A549 (cell line): ENCODE data around the gene ARPP19. TPM values are rescaled to one million over a fixed set of nuclear protein-coding genes. Genes with fewer than 3 reads are reported as not detected.

Source experiments
- ATAC-seq, 2 experiments: fragments of 200-7000 bp in 1 of 2; fragments of >200 bp in 1 of 2; cut with Nextera tagmentation in 1 of 2; cut with Tn5 transposase in 1 of 2; 3 replicates each; pipeline versions ENCODE4 v1.8.0 to v1.9.1; 2018 to 2020; ENCODE audit warnings: mild to moderate bottlenecking in 1 of 2, moderate library complexity in 1 of 2
- CTCF ChIA-PET: fragments of 300-600 bp; sonication (Branson Sonifier 250); formaldehyde crosslinking; extraction: SDS; loops from one replicate; lab custom pipeline; 2021; ENCODE audit warnings: antibody characterized with exemption, inconsistent platforms; lab: Yijun Ruan, JAX
- POLR2A ChIA-PET: fragments of 350-600 bp; formaldehyde crosslinking; extraction: SDS; loops from one replicate; lab custom pipeline; 2021; ENCODE audit warnings: antibody characterized with exemption, inconsistent platforms; lab: Yijun Ruan, JAX
- DNase-seq, 2 experiments: peaks; one replicate each; pipeline versions ENCODE4 v3.0.0 to v3.0.0-alpha.2; 2011 to 2016; ENCODE audit warnings: low read depth in 1 of 2, low spot score in 1 of 2
- FAIRE-seq: peaks from 2 replicates; lab custom pipeline; 2011; peaks lifted over from hg19 to GRCh38; lab: Jason Lieb, UNC
- H3K27ac ChIP-seq, 2 experiments: fragments of >200 bp; sonication (Bioruptor Twin); formaldehyde crosslinking; 3 replicates each; pipeline ENCODE4 v1.5.1; 2016 to 2017
- H3K4me1 ChIP-seq: fragments of >200 bp; sonication (Bioruptor Twin); formaldehyde crosslinking; 3 replicates; pipeline ENCODE4 v1.6.1; 2016
- H3K4me2 ChIP-seq: fragments of >200 bp; sonication (Bioruptor Twin); formaldehyde crosslinking; 3 replicates; pipeline ENCODE4 v1.6.1; 2016
- H3K4me3 ChIP-seq: fragments of >200 bp; sonication (Bioruptor Twin); formaldehyde crosslinking; 3 replicates; pipeline ENCODE4 v1.5.1; 2016
- H3K9me3 ChIP-seq: fragments of >200 bp; sonication (Bioruptor Twin); formaldehyde crosslinking; 3 replicates; pipeline ENCODE4 v1.6.1; 2016
- BHLHE40 ChIP-seq: IDR thresholded peaks from 2 replicates; pipeline ENCODE4 v1.6.1; 2012; ENCODE audit warnings: low read depth, low read length, inconsistent platforms
- CBX8 ChIP-seq: fragments of 200-600 bp; sonication (generic); IDR thresholded peaks from 2 replicates; pipeline ENCODE4 v1.6.1; 2016
- CEBPB ChIP-seq, 2 experiments: fragments of >200 bp in 1 of 2; sonication (Bioruptor Twin) in 1 of 2; formaldehyde crosslinking in 1 of 2; IDR thresholded peaks; 2 replicates each; pipeline ENCODE4 v1.6.1; 2012 to 2016
- FOXS1 ChIP-seq: fragments of 250-450 bp; sonication (Bioruptor Pico); IDR thresholded peaks from 2 replicates; pipeline ENCODE4 v1.5.0; 2020; ENCODE audit warnings: mild to moderate bottlenecking, moderate library complexity
- JUN ChIP-seq, 2 experiments: fragments of >200 bp; sonication (Bioruptor Twin); formaldehyde crosslinking; IDR thresholded peaks; 2 replicates in 1 of 2; 3 replicates in 1 of 2; pipeline ENCODE4 v1.6.1; 2016 to 2017
- NFE2L2 ChIP-seq: fragments of 150-350 bp; conservative IDR thresholded peaks from 2 replicates; pipeline ENCODE4 v1.6.1; 2014; ENCODE audit warnings: low read length
- NPAS2 ChIP-seq: fragments of 250-450 bp; sonication (Bioruptor Pico); IDR thresholded peaks from 2 replicates; pipeline ENCODE4 v1.8.0; 2022; ENCODE audit warnings: mild to moderate bottlenecking, moderate library complexity, borderline replicate concordance
- PHF8 ChIP-seq: fragments of 200-600 bp; sonication (generic); IDR thresholded peaks from 2 replicates; pipeline ENCODE4 v1.6.1; 2016; ENCODE audit warnings: low read depth, mild to moderate bottlenecking, antibody characterized with exemption, moderate library complexity, borderline replicate concordance
- ZC3H11A ChIP-seq: fragments of 450-650 bp; IDR thresholded peaks from 2 replicates; pipeline ENCODE4 v1.6.1; 2014; ENCODE audit warnings: antibody characterized with exemption, mild to moderate bottlenecking
- ZNF302 ChIP-seq: fragments of 250-450 bp; sonication (Bioruptor Pico); IDR thresholded peaks from 2 replicates; pipeline ENCODE4 v1.9.0; 2021; ENCODE audit warnings: inconsistent platforms, mild to moderate bottlenecking, moderate library complexity
- WGBS: methylation state at CpG from one replicate; pipeline ENCODE4 v1.1.6; 2017; ENCODE audit errors: missing lambda C conversion rate; 5-methylcytosine and 5-hydroxymethylcytosine counted together
- polyA plus RNA-seq, 4 experiments: library from polyadenylated mRNA; depleted of rRNA in 3 of 4; stranded (reverse); fragments of >200 nt; fragmentation: RNase III in 1 of 4; extraction: RNeasy Plus Mini Kit Qiagen cat#74134 plus additional on column Dnase treatment in 1 of 4; gene quantifications; 2 replicates in 3 of 4; 3 replicates in 1 of 4; pipeline ENCODE4 v1.2.3, GENCODE V29; 2011 to 2017
- TF ChIP-seq, protein P1 (sequence below): fragments of >200 bp; sonication (Bioruptor Twin); formaldehyde crosslinking; IDR thresholded peaks from 3 replicates; pipeline ENCODE4 v1.6.1; 2016
- TF ChIP-seq, protein P2 (sequence below): IDR thresholded peaks from 2 replicates; pipeline ENCODE4 v1.6.1; 2012; ENCODE audit warnings: low read depth, borderline replicate concordance
- TF ChIP-seq, protein P3 (sequence below): fragments of 250-450 bp; sonication (Bioruptor Pico); IDR thresholded peaks from 2 replicates; pipeline ENCODE4 v1.5.0; 2020; ENCODE audit warnings: low read depth, mild to moderate bottlenecking, moderate library complexity

Gene ARPP19
- polyA plus RNA-seq, 2 of the 4 experiments (the other 2 are of a cell fraction) = 102 to 192 TPM

DNA sequence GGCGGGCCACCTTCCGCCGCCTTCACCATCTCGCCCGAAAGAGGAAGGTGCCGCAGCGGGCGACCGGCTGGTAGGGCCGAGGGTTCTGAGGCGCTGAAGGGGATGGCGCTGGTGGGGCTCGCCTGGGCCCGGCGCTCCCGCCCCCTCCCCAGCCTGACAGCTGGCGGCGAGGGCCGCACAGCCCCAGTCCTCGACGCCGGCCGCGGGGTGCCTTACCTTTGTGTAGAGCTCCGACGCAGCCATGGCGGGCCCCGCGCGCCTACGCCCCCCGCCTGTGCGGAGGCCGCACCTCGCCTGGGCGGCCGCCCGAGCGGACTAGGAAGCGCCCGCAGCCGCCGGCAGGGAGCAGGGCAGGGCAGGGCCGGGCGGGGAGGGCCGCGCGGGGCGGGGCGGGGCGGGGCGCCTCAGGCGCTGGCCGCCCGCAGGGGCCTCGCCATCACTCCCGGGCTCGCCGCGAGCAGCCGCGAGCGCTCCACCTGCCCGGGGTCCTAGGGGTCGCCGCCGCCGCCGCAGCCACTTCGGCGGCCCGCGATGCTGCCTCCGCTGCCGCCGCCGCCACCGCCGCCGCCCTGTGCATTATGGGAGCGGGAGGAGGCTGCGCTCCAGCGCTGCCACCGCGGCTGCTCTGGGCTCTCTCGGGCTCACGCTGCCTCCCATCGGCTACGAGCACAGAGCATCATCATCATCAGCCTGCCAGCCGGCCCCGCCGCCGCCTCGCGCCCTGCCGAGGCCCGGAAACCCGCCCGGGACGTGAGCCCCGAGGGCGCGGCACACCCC lies 40.1 kb downstream of the ARPP19 start, which contains the start of gene MYO5A (continued):
- peak; percentile 67 for TF ChIP-seq PHF8
- TF ChIP-seq, protein P1, sequence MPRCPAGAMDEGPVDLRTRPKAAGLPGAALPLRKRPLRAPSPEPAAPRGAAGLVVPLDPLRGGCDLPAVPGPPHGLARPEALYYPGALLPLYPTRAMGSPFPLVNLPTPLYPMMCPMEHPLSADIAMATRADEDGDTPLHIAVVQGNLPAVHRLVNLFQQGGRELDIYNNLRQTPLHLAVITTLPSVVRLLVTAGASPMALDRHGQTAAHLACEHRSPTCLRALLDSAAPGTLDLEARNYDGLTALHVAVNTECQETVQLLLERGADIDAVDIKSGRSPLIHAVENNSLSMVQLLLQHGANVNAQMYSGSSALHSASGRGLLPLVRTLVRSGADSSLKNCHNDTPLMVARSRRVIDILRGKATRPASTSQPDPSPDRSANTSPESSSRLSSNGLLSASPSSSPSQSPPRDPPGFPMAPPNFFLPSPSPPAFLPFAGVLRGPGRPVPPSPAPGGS = 0 out of 3 replicates have a peak, but pooled peaks have one; percentile 39

DNA sequence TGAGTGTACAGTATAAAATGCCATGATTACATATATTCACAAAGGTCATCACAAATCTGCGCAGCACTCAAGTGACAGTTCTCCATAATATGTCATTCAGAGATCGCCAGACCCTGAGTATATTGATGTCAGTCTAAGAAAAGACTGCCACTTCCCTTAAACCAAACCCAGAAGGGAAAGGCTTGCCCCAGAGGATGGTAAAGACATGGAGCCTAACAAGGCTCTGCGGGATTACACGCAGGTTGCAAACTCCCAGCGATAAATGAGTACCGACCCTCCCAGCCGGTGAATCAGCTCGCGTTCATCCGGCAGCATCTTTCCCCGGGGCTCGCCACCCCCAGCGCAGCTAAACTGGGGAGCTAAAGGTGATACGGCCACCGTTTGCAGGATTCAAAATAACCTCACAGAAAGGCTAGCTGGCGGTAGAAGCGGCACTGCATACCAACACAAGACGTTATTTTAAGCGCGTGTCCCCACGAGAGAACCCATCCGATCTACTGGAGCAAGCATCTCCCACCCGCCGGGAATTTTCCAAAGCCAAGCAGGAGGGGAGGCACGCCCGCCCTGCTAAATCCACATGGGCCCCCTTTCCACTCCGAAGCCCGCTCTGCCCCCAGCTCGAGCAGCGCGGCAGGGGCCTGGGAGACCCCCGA lies 40.8 kb downstream of the ARPP19 start:
- TF ChIP-seq CBX8 (no peak), NPAS2 (no peak)
- TF ChIP-seq, protein P2, sequence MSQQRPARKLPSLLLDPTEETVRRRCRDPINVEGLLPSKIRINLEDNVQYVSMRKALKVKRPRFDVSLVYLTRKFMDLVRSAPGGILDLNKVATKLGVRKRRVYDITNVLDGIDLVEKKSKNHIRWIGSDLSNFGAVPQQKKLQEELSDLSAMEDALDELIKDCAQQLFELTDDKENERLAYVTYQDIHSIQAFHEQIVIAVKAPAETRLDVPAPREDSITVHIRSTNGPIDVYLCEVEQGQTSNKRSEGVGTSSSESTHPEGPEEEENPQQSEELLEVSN = 0 out of 2 replicates have a peak, but pooled peaks have one; percentile 18
- peak overlapping the region; percentile 92 for H3K4me3 ChIP-seq
- DNase-seq (peak; percentile 34 to 64), ATAC-seq (peak; percentile 24 to 52), FAIRE-seq (no peak)
- H3K9me3 ChIP-seq = no peaks in the 10 kb centered on the region
- CTCF ChIA-PET = interaction anchor here (0.6 to 3.1 kb wide), 13 partner anchors 10 to 273 kb away, joined by 3 to 9 read pairs (median 4); no protein-coding TSS in a partner anchor
- POLR2A ChIA-PET = interaction anchor here (1.0 to 1.6 kb wide), 6 partner anchors 9 to 276 kb away, joined by 3 to 5 read pairs (median 4); partner anchors contain the start of genes ATOSA and MYO5C
- H3K4me2 ChIP-seq = peak overlapping the region; percentile 93
- peak overlapping the region; percentile 84 to 92 for H3K27ac ChIP-seq
- WGBS = 9% methylated on average over 24 of the region's 32 CpGs
- peaks cover 13% of the 10 kb centered on the region; the same call in 2 of the 3 replicates for H3K4me1 ChIP-seq

DNA sequence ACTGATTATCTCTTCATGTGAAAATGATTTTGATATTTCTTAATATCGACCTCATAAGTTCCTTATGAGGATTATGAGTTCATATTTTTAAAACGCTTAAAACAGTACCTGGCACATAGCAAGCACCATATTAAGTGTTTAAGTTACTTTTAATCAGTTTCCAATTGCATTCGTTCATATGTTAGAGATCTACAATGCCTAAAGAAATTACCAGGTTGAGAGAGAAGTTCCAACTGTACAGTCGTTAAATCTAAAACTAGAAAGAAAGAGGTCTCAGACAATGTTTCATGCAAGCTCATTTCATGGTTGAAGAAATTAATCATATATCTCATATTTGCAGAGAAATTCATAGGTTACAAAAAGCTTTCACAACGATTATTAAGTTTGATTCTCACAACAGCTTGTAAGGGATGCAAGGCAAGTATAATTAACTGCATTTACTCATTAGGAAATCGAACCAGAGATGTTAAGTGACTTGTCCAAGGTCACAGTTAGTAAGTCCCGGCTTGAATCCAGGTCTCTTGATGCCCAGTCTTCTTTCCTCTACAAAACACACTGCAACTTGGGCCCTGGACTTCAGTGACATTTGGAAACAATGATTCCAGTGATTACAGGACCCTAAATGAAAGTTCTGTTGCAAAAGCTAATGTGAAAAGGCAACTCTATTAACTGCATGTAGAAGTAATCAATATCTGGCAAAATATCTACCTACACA lies 41.5 kb downstream of the ARPP19 start:
- POLR2A ChIA-PET = interaction anchor here (0.6 to 1.6 kb wide), 6 partner anchors 9 to 275 kb away, joined by 3 to 5 read pairs (median 4); partner anchors contain the start of genes ATOSA and MYO5C

DNA sequence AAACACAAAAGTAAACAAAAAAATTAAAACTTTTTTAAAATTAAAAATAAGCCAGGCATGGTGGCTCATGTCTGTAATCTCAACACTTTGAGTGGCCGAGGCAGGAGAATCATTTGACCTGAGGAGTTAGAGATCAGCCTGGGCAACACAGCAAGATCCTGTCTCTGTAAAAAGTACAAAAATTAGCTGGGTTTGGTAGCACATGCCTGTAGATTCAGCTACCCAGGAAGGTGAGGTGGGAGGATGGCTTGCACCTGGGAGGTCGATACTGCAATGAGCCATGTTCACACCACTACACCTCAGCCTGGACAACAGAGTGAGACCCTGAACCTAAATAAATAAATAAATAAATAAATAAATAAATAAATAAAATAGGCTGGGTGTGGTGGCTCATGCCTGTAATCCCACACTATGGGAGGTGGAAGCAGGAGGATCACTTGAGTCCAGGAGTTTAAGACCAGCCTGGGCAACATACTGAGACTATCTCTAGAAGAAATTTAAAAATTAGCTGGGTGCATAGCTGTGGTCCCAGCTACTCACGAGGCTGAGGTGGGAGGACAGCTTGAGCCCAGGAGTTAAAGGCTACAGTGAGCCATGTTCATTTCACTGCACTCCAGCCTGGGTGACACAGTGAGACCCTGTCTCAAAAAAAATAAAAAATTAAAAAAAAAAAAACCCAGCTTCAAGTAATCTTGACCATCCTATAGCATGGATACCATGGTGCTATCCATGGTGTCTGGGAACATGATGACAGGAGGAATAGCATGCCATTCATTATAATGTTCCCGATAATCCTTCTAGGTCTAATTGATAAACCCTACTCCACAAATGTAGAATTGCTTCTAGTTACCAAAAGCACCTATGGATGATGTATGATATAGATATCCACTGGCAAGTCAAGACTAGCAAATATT lies 44.4 kb downstream of the ARPP19 start:
- CTCF ChIA-PET = interaction anchor here (0.6 to 1.3 kb wide), 6 partner anchors 9 to 211 kb away, joined by 3 to 6 read pairs (median 4); no protein-coding TSS in a partner anchor
- POLR2A ChIA-PET = interaction anchor here (0.6 kb wide), 1 partner anchor 240 kb away, joined by 8 read pairs; no protein-coding TSS in a partner anchor
- WGBS = 93% methylated on average over 4 of the region's 4 CpGs

More for the DNA sequence above, 41.5 kb downstream of the ARPP19 start:
- DNase-seq = no peak
- 81% methylated on average over 7 of the region's 7 CpGs for WGBS
- no peaks in the 10 kb centered on the region for H3K9me3 ChIP-seq
- H3K27ac ChIP-seq = peak overlapping the region in 1 of 2 experiments; percentile 92; a peak in 2 of 6 replicates
- H3K4me1 ChIP-seq = peaks cover 15% of the 10 kb centered on the region; the same call in 2 of the 3 replicates
- no peak for TF ChIP-seq JUN (IDR thresholded peaks at IDR 0.05)
- TF ChIP-seq BHLHE40 = no peak
- TF ChIP-seq, protein P3, sequence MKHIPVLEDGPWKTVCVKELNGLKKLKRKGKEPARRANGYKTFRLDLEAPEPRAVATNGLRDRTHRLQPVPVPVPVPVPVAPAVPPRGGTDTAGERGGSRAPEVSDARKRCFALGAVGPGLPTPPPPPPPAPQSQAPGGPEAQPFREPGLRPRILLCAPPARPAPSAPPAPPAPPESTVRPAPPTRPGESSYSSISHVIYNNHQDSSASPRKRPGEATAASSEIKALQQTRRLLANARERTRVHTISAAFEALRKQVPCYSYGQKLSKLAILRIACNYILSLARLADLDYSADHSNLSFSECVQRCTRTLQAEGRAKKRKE (CRISPR knock-in tag) = no peak
- TF ChIP-seq FOXS1 (CRISPR knock-in tag) = no peak
- TF ChIP-seq CEBPB (IDR thresholded peaks at IDR 0.05) = no peak
- no peak for TF ChIP-seq NFE2L2
- CTCF ChIA-PET = interaction anchor here (0.8 to 3.1 kb wide), 9 partner anchors 11 to 271 kb away, joined by 3 to 9 read pairs (median 4); no protein-coding TSS in a partner anchor
- no peak for ATAC-seq
- FAIRE-seq = peak; percentile 63
- peak overlapping the region; percentile 93 for H3K4me2 ChIP-seq
- peak overlapping the region; percentile 92 for H3K4me3 ChIP-seq

More for the DNA sequence above, 44.4 kb downstream of the ARPP19 start:
- DNase-seq (no peak), ATAC-seq (no peak), FAIRE-seq (no peak)
- Histone ChIP-seq H3K4me3 (no peak overlapping the region), H3K4me2 (no peak overlapping the region), H3K27ac (no peak overlapping the region), H3K4me1 (peaks cover 11% of the 10 kb centered on the region; the same call in 2 of the 3 replicates), H3K9me3 (no peaks in the 10 kb centered on the region)
- no peak for TF ChIP-seq ZNF302 (CRISPR knock-in tag)
- TF ChIP-seq ZC3H11A = peak; percentile 91
